A673 (cell line): ENCODE measurements around the gene TCFL5. TPM values are rescaled to one million over a fixed set of nuclear protein-coding genes. Genes with fewer than 3 reads are reported as not detected.
A peak's percentile ranks its signal among the peaks of the same experiment; 100 is the strongest.

Experiments
- BruUV-seq: library from RNA; stranded (reverse); fragments of 400-500 nt; replicated peaks from 2 replicates; lab custom pipeline; 2021; lab: Mats Ljungman, UMichigan
- CTCF ChIA-PET: fragments of 300-600 bp; sonication (Branson Sonifier 250); formaldehyde crosslinking; loops from one replicate; lab custom pipeline; 2022; ENCODE audit warnings: antibody characterized with exemption; lab: Charles Lee
- POLR2A ChIA-PET: fragments of 300-600 bp; sonication (Branson Sonifier 250); formaldehyde crosslinking; loops from one replicate; lab custom pipeline; 2022; ENCODE audit warnings: antibody characterized with exemption; ENCODE audit not compliant: low non-redundant PET; lab: Charles Lee
- DNase-seq: peaks from one replicate; pipeline ENCODE4 v3.0.0-alpha.2; 2015; ENCODE audit warnings: low spot score
- H3K27ac ChIP-seq: fragments of 200-600 bp; sonication (generic); 2 replicates; pipeline ENCODE4 v1.5.1; 2016; ENCODE audit warnings: mixed run types, low read depth, mild to moderate bottlenecking, mixed read lengths, antibody characterized with exemption, low read length; ENCODE audit not compliant: poor library complexity, severe bottlenecking
- H3K27me3 ChIP-seq: fragments of 200-600 bp; sonication (generic); replicated peaks from 2 replicates; pipeline ENCODE4 v1.6.1; 2017; ENCODE audit warnings: mixed run types, low read depth, mild to moderate bottlenecking, mixed read lengths, antibody characterized with exemption, low read length; ENCODE audit not compliant: insufficient read depth, poor library complexity
- H3K36me3 ChIP-seq: fragments of 200-600 bp; sonication (generic); 2 replicates; pipeline ENCODE4 v1.6.1; 2016; ENCODE audit warnings: mixed run types, mild to moderate bottlenecking, mixed read lengths, antibody characterized with exemption, low read length; ENCODE audit not compliant: insufficient read depth, poor library complexity, severe bottlenecking
- H3K4me1 ChIP-seq: fragments of 200-600 bp; sonication (generic); 2 replicates; pipeline ENCODE4 v1.6.1; 2017; ENCODE audit warnings: mixed run types, mild to moderate bottlenecking, mixed read lengths, antibody characterized with exemption, low read length; ENCODE audit not compliant: insufficient read depth, poor library complexity, severe bottlenecking
- H3K4me3 ChIP-seq: fragments of 200-600 bp; sonication (generic); 2 replicates; pipeline ENCODE4 v1.5.1; 2016; ENCODE audit warnings: low read depth, mixed run types, mild to moderate bottlenecking, mixed read lengths, low read length; ENCODE audit not compliant: poor library complexity, severe bottlenecking
- H3K9me3 ChIP-seq: fragments of 200-600 bp; sonication (generic); 2 replicates; pipeline ENCODE4 v1.6.1; 2016; ENCODE audit warnings: mixed run types, low read depth, mild to moderate bottlenecking, mixed read lengths, antibody characterized with exemption, low read length; ENCODE audit not compliant: poor library complexity, severe bottlenecking
- EZH2 ChIP-seq: fragments of 200-600 bp; sonication (generic); IDR thresholded peaks from 2 replicates; pipeline ENCODE4 v1.6.1; 2017; ENCODE audit warnings: borderline replicate concordance, low read depth, mild to moderate bottlenecking, mixed read lengths, antibody characterized with exemption, low read length; ENCODE audit not compliant: poor library complexity, severe bottlenecking
- intact Hi-C: fragments of 100-400 bp; cut with micrococcal nuclease; formaldehyde crosslinking; loops from one replicate; pipeline ENCODE4 v1.10.0; 2022; ENCODE audit not compliant: unreplicated experiment
- total RNA-seq: library from RNA; stranded (reverse); gene quantifications from 2 replicates; pipeline ENCODE4 v1.2.3, GENCODE V29; 2021
- TF ChIP-seq, protein P1 (sequence below): fragments of 300-800, 200-600 bp; sonication (generic); conservative IDR thresholded peaks from 2 replicates; pipeline ENCODE4 v1.5.1; 2017; ENCODE audit warnings: low read depth, mild to moderate bottlenecking, antibody characterized with exemption, low read length, moderate library complexity, mixed read lengths

TCFL5 gene
- total RNA-seq, 1 experiment from 2014 or later, result 13.9 TPM

DNA sequence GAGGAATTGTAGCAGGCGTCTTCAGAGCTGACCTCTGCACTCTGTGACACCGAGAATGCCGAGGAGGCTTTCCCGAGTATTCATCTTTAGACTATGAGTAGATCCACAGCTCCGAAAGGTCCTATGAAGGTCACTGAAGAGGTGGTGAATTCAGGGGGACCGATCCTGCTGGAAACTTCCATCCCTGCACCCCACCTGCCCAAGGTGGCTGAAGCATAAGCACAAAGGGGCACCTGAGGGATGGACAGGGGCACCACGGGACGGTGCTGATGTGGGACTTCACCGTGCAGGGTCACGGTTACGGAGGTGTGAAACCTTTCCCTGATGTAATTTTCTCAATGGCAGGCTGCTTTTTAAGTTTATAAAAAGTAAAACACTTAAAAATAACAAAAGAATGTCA lies 40.3 kb upstream of the TCFL5 start:
- Histone ChIP-seq H3K9me3 (no peaks in the 10 kb centered on the region), H3K4me1 (peaks cover 16% of the 10 kb centered on the region), H3K27ac (no peak overlapping the region), H3K4me3 (no peak overlapping the region), H3K36me3 (peaks cover 65% of the 10 kb centered on the region), H3K27me3 (no peaks in the 10 kb centered on the region)
- no TSS peak for BruUV-seq
- no peak for DNase-seq
- ChIA-PET CTCF (interaction anchor here (1.3 kb wide), 1 partner anchor 27 kb away, joined by 3 read pairs; no protein-coding TSS in a partner anchor), POLR2A (interaction anchor here (0.6 kb wide), 1 partner anchor 23 kb away, joined by 4 read pairs; no protein-coding TSS in a partner anchor)
- intact Hi-C loops, result loop anchor here (5.0 kb wide), 1 partner anchor 105 kb away; the partner anchor contains the start of gene BHLHE23
- TF ChIP-seq EZH2, result no peak
- TF ChIP-seq, protein P1, sequence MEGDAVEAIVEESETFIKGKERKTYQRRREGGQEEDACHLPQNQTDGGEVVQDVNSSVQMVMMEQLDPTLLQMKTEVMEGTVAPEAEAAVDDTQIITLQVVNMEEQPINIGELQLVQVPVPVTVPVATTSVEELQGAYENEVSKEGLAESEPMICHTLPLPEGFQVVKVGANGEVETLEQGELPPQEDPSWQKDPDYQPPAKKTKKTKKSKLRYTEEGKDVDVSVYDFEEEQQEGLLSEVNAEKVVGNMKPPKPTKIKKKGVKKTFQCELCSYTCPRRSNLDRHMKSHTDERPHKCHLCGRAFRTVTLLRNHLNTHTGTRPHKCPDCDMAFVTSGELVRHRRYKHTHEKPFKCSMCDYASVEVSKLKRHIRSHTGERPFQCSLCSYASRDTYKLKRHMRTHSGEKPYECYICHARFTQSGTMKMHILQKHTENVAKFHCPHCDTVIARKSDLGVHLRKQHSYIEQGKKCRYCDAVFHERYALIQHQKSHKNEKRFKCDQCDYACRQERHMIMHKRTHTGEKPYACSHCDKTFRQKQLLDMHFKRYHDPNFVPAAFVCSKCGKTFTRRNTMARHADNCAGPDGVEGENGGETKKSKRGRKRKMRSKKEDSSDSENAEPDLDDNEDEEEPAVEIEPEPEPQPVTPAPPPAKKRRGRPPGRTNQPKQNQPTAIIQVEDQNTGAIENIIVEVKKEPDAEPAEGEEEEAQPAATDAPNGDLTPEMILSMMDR, result no peak

DNA sequence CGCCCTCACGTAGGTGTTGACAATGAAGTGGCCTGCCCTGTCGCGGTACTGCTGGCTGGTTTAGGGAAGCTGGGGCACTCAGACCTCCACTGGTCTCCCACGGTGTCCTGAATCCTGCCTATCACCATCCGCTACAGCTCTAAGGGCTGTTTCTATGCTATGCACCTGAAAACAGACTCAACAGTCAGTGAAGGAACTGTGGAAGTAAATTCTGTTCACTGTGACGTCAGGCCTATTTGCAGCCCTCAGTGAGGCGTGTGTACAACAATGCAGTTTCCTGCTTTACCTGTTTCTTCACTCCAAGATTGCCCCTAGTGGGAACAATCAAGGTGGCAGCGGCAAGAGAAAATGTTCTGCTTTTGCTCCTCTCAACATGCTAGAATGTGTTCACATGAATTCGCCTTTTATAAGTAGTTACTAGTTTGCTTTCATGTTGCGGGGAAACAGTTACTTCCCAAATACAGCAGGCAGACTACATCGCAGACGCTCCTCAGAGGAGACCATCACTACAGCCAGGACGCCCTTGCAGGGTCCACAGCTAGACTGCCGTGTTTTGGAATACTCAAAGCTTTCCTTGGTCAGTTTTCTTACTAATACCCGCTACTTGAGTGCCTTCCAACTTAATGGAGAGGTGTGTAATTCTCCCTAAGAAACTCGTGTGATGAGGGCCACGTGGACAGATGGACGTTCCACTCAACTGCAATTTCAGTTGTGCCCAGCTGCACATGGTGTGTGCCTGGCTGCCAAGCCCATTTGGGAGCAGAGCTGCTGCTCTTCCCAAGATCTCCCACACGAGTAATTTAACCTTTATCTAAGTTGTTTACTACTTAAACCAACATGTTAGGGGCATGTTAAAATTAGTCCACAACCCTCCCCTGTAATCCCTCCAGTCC lies 39.3 kb upstream of the TCFL5 start:
- ChIA-PET CTCF (interaction anchor here (1.3 kb wide), 1 partner anchor 26 kb away, joined by 3 read pairs; no protein-coding TSS in a partner anchor), POLR2A (interaction anchor here (0.6 to 0.7 kb wide), 2 partner anchors 24 to 322 kb away, joined by 4 to 5 read pairs; no protein-coding TSS in a partner anchor)
- no TSS peak for BruUV-seq
- Histone ChIP-seq H3K4me3 (no peak overlapping the region), H3K36me3 (peaks cover 64% of the 10 kb centered on the region), H3K4me1 (peaks cover 16% of the 10 kb centered on the region), H3K9me3 (no peaks in the 10 kb centered on the region), H3K27ac (no peak overlapping the region), H3K27me3 (no peaks in the 10 kb centered on the region)
- TF ChIP-seq, protein P1, result no peak
- TF ChIP-seq EZH2, result no peak
- DNase-seq, result no peak
- intact Hi-C loops, result loop anchor here (5.0 kb wide), 1 partner anchor 106 kb away; the partner anchor contains the start of gene BHLHE23

DNA sequence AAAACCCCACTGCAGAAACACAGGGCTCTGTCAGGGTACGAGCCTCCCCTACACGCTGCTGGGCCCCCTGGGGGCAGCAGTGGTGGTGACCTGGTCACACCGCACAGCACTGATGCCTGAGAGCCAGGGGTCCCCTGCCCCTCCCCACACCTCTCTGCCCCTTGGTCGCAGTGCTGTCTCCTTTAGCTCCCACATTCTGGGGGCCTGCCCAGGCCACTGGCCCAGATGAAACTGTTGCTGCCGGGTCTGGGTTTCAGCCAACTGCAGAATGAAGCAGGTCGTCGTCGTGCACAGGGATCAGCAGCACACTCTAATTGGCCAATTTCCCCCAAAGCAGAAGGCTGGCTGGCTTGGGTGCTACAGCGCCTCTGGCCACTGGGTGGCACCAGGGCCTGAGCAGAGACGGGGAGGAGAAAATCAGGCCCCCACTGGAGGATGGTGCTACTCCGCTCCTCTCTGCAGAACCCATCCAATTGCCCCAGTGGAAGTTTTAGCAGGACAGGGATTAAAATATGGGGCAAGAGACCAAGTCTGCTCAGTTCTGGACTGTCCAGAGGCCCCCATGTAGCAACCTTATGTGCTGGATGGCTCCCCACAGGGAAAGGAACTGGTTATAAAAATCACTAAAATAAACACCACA lies 38.5 kb upstream of the TCFL5 start:
- no peak overlapping the region for H3K4me3 ChIP-seq
- POLR2A ChIA-PET, result no interaction called here

More for the DNA sequence above, 38.5 kb upstream of the TCFL5 start:
- Histone ChIP-seq H3K27ac (peak overlapping the region; percentile 19), H3K9me3 (no peaks in the 10 kb centered on the region), H3K27me3 (no peaks in the 10 kb centered on the region), H3K4me1 (peaks cover 16% of the 10 kb centered on the region), H3K36me3 (peaks cover 64% of the 10 kb centered on the region)
- TF ChIP-seq, protein P1, result peak; percentile 89
- no peak for TF ChIP-seq EZH2
- intact Hi-C loops, result loop anchor here (5.0 kb wide), 1 partner anchor 107 kb away; the partner anchor contains the start of gene BHLHE23
- no TSS peak for BruUV-seq
- CTCF ChIA-PET, result no interaction called here
- peak; percentile 81 for DNase-seq
